HCT116 (cell line): ENCODE measurements around the gene LRRC9. TPM values are rescaled to one million over a fixed set of nuclear protein-coding genes. Genes with fewer than 3 reads are reported as not detected.
A peak's percentile ranks its signal among the peaks of the same experiment; 100 is the strongest.

ENCODE experiments used
- ATAC-seq: fragments of 200-7000 bp; cut with Tn5 transposase; 2 replicates; pipeline ENCODE4 v1.9.1; 2020; ENCODE audit warnings: mild to moderate bottlenecking, moderate library complexity
- BruUV-seq: library from RNA; stranded (reverse); fragments of 400-500 nt; replicated peaks from 2 replicates; lab custom pipeline; 2021; lab: Mats Ljungman, UMichigan
- CTCF ChIA-PET: fragments of 300-600 bp; sonication (Branson Sonifier 250); formaldehyde crosslinking; loops from one replicate; lab custom pipeline; 2021; ENCODE audit warnings: antibody characterized with exemption; lab: Charles Lee
- POLR2A ChIA-PET: fragments of 300-600, 350-600 bp; sonication (Branson Sonifier 250); formaldehyde crosslinking; loops from one replicate; lab custom pipeline; 2021; ENCODE audit warnings: antibody characterized with exemption; lab: Charles Lee
- RAD21 ChIA-PET, 2 experiments: fragments of 300-600 bp; sonication (Branson Sonifier 250); formaldehyde crosslinking; loops; one replicate each; lab custom pipeline; 2023; ENCODE audit warnings: low total read pairs in 2 of 2; ENCODE audit not compliant: uncharacterized antibody in 2 of 2, unreplicated experiment in 2 of 2, low non-redundant PET in 1 of 2; lab: Charles Lee
- DNase-seq: peaks from one replicate; pipeline ENCODE4 v3.0.0-alpha.2; 2010; ENCODE audit warnings: low read depth, low spot score
- H2AFZ ChIP-seq: fragments of 200-600 bp; shearing (Covaris generic), sonication (generic); 2 replicates; pipeline ENCODE4 v1.6.1; 2017; ENCODE audit warnings: low read depth, mixed run types, mixed read lengths, antibody characterized with exemption, low read length; ENCODE audit not compliant: poor library complexity, severe bottlenecking
- H3K27ac ChIP-seq: 2 replicates; pipeline ENCODE4 v1.5.1; 2012; ENCODE audit warnings: low read depth, low read length
- H3K27me3 ChIP-seq: fragments of 200-600 bp; sonication (generic); 2 replicates; pipeline ENCODE4 v1.6.1; 2016; ENCODE audit warnings: mixed run types, low read length, mixed read lengths; ENCODE audit not compliant: insufficient read depth
- H3K36me3 ChIP-seq, 2 experiments: fragments of 200-500 bp in 1 of 2; fragments of 200-600 bp in 1 of 2; sonication (Bioruptor generic) in 1 of 2; sonication (generic) in 1 of 2; 2 replicates each; pipeline versions ENCODE4 v1.5.1 to v1.6.1; 2014 to 2016; ENCODE audit warnings: low read length in 2 of 2, inconsistent platforms in 1 of 2, mixed read lengths in 1 of 2, mixed run types in 1 of 2; ENCODE audit not compliant: insufficient read depth in 2 of 2, control insufficient read depth in 1 of 2
- H3K4me1 ChIP-seq, 2 experiments: fragments of 200-600 bp in 1 of 2; sonication (generic) in 1 of 2; 2 replicates each; pipeline versions ENCODE4 v1.5.1 to v1.6.1; 2012 to 2017; ENCODE audit warnings: low read length in 2 of 2, inconsistent platforms in 1 of 2, mild to moderate bottlenecking in 1 of 2, mixed read lengths in 1 of 2, mixed run types in 1 of 2, moderate library complexity in 1 of 2; ENCODE audit not compliant: insufficient read depth in 2 of 2, control insufficient read depth in 1 of 2
- H3K4me2 ChIP-seq: fragments of 200-600 bp; sonication (generic); 2 replicates; pipeline ENCODE4 v1.6.1; 2017; ENCODE audit warnings: mixed run types, low read length, mixed read lengths
- H3K4me3 ChIP-seq, 2 experiments: fragments of 200-600 bp in 1 of 2; sonication (generic) in 1 of 2; replicated peaks in 1 of 2; 2 replicates each; pipeline ENCODE4 v1.5.1; 2011 to 2016; ENCODE audit warnings: low read length in 2 of 2, control low read depth in 1 of 2, low read depth in 1 of 2, mild to moderate bottlenecking in 1 of 2, mixed read lengths in 1 of 2, mixed run types in 1 of 2
- H3K79me2 ChIP-seq: fragments of 200-600 bp; sonication (generic); 2 replicates; pipeline ENCODE4 v1.6.1; 2017; ENCODE audit warnings: mild to moderate bottlenecking, mixed run types, low read length, moderate library complexity, mixed read lengths; ENCODE audit not compliant: insufficient read depth
- H3K9ac ChIP-seq: fragments of 200-600 bp; sonication (generic); 2 replicates; pipeline ENCODE4 v1.6.1; 2016; ENCODE audit warnings: low read length, mixed read lengths
- H3K9me2 ChIP-seq: fragments of 200-600 bp; sonication (generic), shearing (Covaris generic); 2 replicates; pipeline ENCODE4 v1.6.1; 2017; ENCODE audit warnings: mixed run types, mild to moderate bottlenecking, moderate library complexity; ENCODE audit not compliant: insufficient read depth
- H3K9me3 ChIP-seq, 2 experiments: fragments of 200-500 bp in 1 of 2; fragments of 200-600 bp in 1 of 2; sonication (Bioruptor generic) in 1 of 2; sonication (generic) in 1 of 2; 2 replicates each; pipeline ENCODE4 v1.6.1; 2014 to 2017; ENCODE audit warnings: low read length in 2 of 2, mixed read lengths in 2 of 2, inconsistent platforms in 1 of 2, low read depth in 1 of 2, mild to moderate bottlenecking in 1 of 2, mixed run types in 1 of 2, moderate library complexity in 1 of 2; ENCODE audit not compliant: control insufficient read depth in 1 of 2, insufficient read depth in 1 of 2
- H4K20me1 ChIP-seq: fragments of 200-600 bp; sonication (generic), shearing (Covaris generic); 2 replicates; pipeline ENCODE4 v1.6.1; 2017; ENCODE audit warnings: mixed run types, mild to moderate bottlenecking, moderate library complexity; ENCODE audit not compliant: insufficient read depth
- CBX3 ChIP-seq: IDR thresholded peaks from 2 replicates; pipeline ENCODE4 v1.6.1; 2012; ENCODE audit warnings: low read depth
- CEBPB ChIP-seq: IDR thresholded peaks from 2 replicates; pipeline ENCODE4 v1.6.1; 2012; ENCODE audit warnings: low read depth
- EGR1 ChIP-seq: IDR thresholded peaks from 2 replicates; pipeline ENCODE4 v1.6.1; 2012; ENCODE audit warnings: low read depth
- ELF1 ChIP-seq: IDR thresholded peaks from 2 replicates; pipeline ENCODE4 v1.6.1; 2012; ENCODE audit warnings: low read depth, borderline replicate concordance
- EZH2 ChIP-seq: fragments of 200-600 bp; sonication (generic); IDR thresholded peaks from 2 replicates; pipeline ENCODE4 v1.6.1; 2017; ENCODE audit warnings: antibody characterized with exemption, mixed run types
- EZH2phosphoT487 ChIP-seq: fragments of 200-600 bp; IDR thresholded peaks from 2 replicates; pipeline ENCODE4 v1.6.1; 2018; ENCODE audit warnings: antibody characterized with exemption, borderline replicate concordance
- POLR2A ChIP-seq: IDR thresholded peaks from 2 replicates; pipeline ENCODE4 v1.7.0; 2011; ENCODE audit warnings: borderline replicate concordance; ENCODE audit not compliant: insufficient read depth, insufficient read length; ENCODE audit errors: extremely low read depth
- SIN3A ChIP-seq: IDR thresholded peaks from 2 replicates; pipeline ENCODE4 v1.6.1; 2012; ENCODE audit warnings: low read depth
- TCF7L2 ChIP-seq: IDR thresholded peaks from 2 replicates; pipeline ENCODE4 v1.7.0; 2011; ENCODE audit warnings: borderline replicate concordance, inconsistent platforms; ENCODE audit not compliant: insufficient read depth, insufficient read length; ENCODE audit errors: extremely low read depth
- YY1 ChIP-seq: IDR thresholded peaks from 2 replicates; pipeline ENCODE4 v1.6.1; 2011; ENCODE audit warnings: low read length, low read depth, moderate library complexity, mild to moderate bottlenecking; ENCODE audit not compliant: insufficient replicate concordance; ENCODE audit errors: extremely low read depth
- ZNF274 ChIP-seq: fragments of 200-500 bp; sonication (Bioruptor generic); IDR thresholded peaks from 2 replicates; pipeline ENCODE4 v1.6.1; 2014; ENCODE audit warnings: mild to moderate bottlenecking, low read depth, low read length, inconsistent platforms
- intact Hi-C: fragments of 100-400 bp; cut with micrococcal nuclease; formaldehyde crosslinking; loops from 2 replicates; pipeline ENCODE4 v1.10.0; 2022
- total RNA-seq: library from RNA; stranded (reverse); gene quantifications from one replicate; pipeline ENCODE4 v1.2.1, GENCODE V29; 2021; ENCODE audit not compliant: unreplicated experiment
- TF ChIP-seq, protein P1 (sequence below): IDR thresholded peaks from 2 replicates; pipeline ENCODE4 v1.6.1; 2012; ENCODE audit warnings: low read depth

LRRC9 gene
- total RNA-seq, 1 experiment from 2014 or later, result not detected

DNA sequence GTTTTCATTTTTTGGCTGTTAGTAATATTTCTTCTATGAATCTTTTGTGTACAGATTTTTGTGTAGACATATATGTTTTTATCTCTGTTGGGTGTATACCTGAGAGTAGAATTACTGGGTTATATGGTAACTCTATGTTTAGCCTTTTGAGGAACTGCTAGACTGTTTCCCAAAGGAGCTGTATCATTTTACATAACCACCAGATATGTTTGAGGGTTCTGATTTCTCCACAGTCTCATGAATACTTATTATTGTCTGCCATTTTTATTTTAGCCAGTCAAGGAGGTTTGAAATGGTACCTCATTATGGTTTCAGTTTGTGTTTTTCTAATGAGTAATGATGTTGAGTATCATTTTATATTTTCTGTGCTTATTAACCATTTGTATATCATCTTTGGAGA is 173.7 kb downstream of the LRRC9 start:
- ChIA-PET CTCF (no interaction called here), POLR2A (no interaction called here), RAD21 (no interaction called here)
- no peak overlapping the region for H3K27ac ChIP-seq
- ATAC-seq (no peak), DNase-seq (no peak)
- intact Hi-C loops, result no loop called here
- peak overlapping the region; percentile 89 for H3K4me2 ChIP-seq
- peaks cover 12 to 24% of the 10 kb centered on the region in 2 experiments for H3K4me1 ChIP-seq
- no peaks in the 10 kb centered on the region for H3K9me3 ChIP-seq
- no TSS peak for BruUV-seq
- peaks cover 65% of the 10 kb centered on the region for H3K79me2 ChIP-seq
- TF ChIP-seq CBX3, result no peak
- TF ChIP-seq TCF7L2, result no peak
- TF ChIP-seq YY1, result no peak
- no peak for TF ChIP-seq SIN3A
- no peak for TF ChIP-seq POLR2A
- TF ChIP-seq ELF1, result no peak
- TF ChIP-seq CEBPB, result no peak
- peaks cover 0 to 11% of the 10 kb centered on the region in 2 experiments; a peak in 2 of 4 replicates for H3K36me3 ChIP-seq
- H3K4me3 ChIP-seq, result peak overlapping the region; percentile 67 to 75
- no peaks in the 10 kb centered on the region for H3K27me3 ChIP-seq
- H4K20me1 ChIP-seq, result no peaks in the 10 kb centered on the region
- peak overlapping the region; percentile 90 for H3K9ac ChIP-seq
- H3K9me2 ChIP-seq, result no peaks in the 10 kb centered on the region
- H2AFZ ChIP-seq, result no peak overlapping the region

DNA sequence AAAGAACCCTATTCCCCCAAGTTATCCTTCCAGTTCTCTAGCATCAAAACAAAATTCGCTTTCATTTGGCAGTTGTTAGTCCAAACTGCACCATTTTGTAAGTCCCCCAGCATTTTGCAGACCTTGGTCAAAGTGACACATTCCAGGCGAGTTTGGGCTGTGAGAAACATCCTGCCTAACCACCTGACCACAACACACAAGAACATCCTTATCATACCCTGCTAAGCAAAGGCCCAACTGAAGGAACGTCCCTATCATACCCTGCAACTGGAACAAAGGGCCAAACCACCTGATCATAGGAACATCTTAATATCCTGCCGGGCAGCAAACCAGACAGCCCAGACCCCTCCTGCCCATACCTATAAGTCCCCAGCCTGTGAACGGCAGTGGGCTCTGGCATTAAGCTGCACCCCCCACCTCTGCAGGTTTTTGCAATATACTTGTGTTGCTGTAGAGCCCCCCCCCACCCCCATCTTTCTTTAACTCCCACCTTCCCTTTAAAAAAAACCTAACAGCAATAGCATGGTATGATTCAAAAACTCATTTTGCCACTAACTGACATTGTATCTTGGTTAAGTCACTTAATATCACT is 174.5 kb downstream of the LRRC9 start:
- H4K20me1 ChIP-seq, result no peaks in the 10 kb centered on the region
- ChIA-PET POLR2A (no interaction called here), RAD21 (no interaction called here), CTCF (no interaction called here)
- H3K4me2 ChIP-seq, result peak overlapping the region; percentile 89
- H2AFZ ChIP-seq, result no peak overlapping the region
- H3K9ac ChIP-seq, result no peak overlapping the region
- H3K79me2 ChIP-seq, result peaks cover 72% of the 10 kb centered on the region
- no peaks in the 10 kb centered on the region for H3K9me3 ChIP-seq
- H3K36me3 ChIP-seq, result peaks cover 0 to 11% of the 10 kb centered on the region in 2 experiments; a peak in 2 of 4 replicates
- intact Hi-C loops, result no loop called here
- BruUV-seq, result no TSS peak
- no peak overlapping the region for H3K27ac ChIP-seq
- ATAC-seq (no peak), DNase-seq (no peak)
- peaks cover 12 to 24% of the 10 kb centered on the region in 2 experiments for H3K4me1 ChIP-seq
- H3K27me3 ChIP-seq, result no peaks in the 10 kb centered on the region
- H3K4me3 ChIP-seq, result peak overlapping the region in 1 of 2 experiments; percentile 6; a peak in 1 of 4 replicates
- TF ChIP-seq, protein P1, sequence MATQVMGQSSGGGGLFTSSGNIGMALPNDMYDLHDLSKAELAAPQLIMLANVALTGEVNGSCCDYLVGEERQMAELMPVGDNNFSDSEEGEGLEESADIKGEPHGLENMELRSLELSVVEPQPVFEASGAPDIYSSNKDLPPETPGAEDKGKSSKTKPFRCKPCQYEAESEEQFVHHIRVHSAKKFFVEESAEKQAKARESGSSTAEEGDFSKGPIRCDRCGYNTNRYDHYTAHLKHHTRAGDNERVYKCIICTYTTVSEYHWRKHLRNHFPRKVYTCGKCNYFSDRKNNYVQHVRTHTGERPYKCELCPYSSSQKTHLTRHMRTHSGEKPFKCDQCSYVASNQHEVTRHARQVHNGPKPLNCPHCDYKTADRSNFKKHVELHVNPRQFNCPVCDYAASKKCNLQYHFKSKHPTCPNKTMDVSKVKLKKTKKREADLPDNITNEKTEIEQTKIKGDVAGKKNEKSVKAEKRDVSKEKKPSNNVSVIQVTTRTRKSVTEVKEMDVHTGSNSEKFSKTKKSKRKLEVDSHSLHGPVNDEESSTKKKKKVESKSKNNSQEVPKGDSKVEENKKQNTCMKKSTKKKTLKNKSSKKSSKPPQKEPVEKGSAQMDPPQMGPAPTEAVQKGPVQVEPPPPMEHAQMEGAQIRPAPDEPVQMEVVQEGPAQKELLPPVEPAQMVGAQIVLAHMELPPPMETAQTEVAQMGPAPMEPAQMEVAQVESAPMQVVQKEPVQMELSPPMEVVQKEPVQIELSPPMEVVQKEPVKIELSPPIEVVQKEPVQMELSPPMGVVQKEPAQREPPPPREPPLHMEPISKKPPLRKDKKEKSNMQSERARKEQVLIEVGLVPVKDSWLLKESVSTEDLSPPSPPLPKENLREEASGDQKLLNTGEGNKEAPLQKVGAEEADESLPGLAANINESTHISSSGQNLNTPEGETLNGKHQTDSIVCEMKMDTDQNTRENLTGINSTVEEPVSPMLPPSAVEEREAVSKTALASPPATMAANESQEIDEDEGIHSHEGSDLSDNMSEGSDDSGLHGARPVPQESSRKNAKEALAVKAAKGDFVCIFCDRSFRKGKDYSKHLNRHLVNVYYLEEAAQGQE, result no peak
- TF ChIP-seq YY1 (no peak), CEBPB (no peak), ZNF274 (no peak), POLR2A (no peak), EZH2 (no peak), EZH2phosphoT487 (no peak), EGR1 (no peak)
- H3K9me2 ChIP-seq, result no peaks in the 10 kb centered on the region
